Measurements from ENCODE around the gene SNX25.
"Not testable (repeated sequence)": the region's sequence is repeated elsewhere in the genome, so short reads cannot be mapped to it uniquely, and the experiment has no call there.

Gene SNX25

GRCh38 chr4:185209031-185209851, at the start of gene SNX25:
Gene SNX25, plus strand, starts transcription at chr4:185209598. Its CDS starts 229 bp downstream, at chr4:185209827.
- FAIRE-seq, result peak; percentile 64

DNA sequence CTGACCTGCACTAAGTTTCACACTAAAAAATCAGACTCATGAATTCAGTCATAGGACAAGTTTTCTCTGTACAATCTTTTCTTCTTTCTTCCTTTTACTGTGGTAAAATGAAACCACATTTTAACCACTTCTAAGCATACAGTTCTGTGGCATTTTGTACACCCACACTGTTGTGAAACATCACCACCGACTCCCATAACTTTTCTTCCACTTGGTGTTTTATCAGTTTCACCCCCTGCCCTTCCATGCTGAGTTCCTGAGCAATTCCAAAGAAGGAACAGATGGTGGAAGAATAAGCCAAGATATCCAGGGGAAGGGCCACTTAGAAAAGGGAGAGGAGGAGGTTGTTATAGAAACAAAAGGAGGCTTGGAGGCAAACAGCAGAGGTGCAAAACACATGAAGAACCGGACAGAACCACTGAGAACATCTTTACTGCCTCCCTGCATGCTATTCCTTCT, 43.8 kb upstream of the SNX25 start:
- no peak for FAIRE-seq

DNA sequence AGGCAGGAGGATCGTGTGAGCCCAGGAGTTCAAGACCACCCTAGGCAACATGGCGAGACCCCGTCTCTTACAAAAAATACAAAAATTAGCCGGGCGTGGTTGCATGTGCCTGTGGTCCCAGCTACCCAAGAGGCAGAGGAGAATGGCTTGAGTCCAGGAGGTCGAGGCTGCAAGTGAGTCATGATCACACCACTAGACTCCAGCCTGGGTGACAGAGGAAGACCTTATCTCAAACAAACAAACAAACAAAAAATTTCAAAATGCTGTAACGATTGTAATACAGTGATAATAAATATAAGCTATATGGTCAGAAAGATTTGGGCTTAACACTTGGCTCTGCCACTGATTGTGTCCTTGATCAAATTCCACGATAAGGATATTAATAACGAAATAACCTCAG, 42.2 kb upstream of the SNX25 start:
- no peak for FAIRE-seq

GRCh38 chr4:185171373-185172071, 37.9 kb upstream of the SNX25 start:
- FAIRE-seq, result no peak

- FAIRE-seq, result no peak
Measured at GRCh38 chr4:185179488-185179887, 29.9 kb upstream of the SNX25 start.

GRCh38 chr4:185182239-185182638, 27.2 kb upstream of the SNX25 start:
- FAIRE-seq, result no peak

- FAIRE-seq, result peak; percentile 97
Measured at GRCh38 chr4:185183622-185184281, 25.6 kb upstream of the SNX25 start.

- peak; percentile 86 for FAIRE-seq
Measured at GRCh38 chr4:185186769-185187168, 22.6 kb upstream of the SNX25 start.

- FAIRE-seq, result peak; percentile 93
Measured at GRCh38 chr4:185189606-185190305, 19.6 kb upstream of the SNX25 start.

DNA sequence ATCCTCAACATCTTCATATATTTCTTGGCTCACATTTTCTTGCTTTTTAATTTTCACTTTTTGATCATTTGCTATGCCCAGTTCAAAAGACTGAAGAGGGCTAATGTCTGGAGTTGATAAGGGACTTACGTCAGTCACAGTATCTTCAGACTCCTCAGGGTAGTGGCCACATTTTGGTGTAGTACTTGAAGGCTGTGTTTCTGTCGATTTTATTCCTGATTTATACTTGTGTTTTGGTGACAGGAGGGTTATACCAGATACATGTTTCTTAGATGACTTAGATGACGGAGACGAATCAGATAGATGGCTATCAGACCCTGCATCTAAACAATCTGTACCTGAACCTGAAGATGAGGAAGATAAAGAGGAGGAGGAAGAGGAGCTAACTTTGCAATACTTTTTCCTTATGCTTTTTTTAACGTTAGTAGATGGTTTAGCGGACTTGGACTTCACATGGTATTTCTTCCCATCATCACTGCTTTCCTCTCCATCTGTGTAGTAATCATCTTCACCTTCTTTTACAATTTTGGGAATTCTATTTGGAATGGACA, 19.0 kb upstream of the SNX25 start:
- no peak for FAIRE-seq

- no peak for FAIRE-seq
Measured at GRCh38 chr4:185192059-185192458, 17.3 kb upstream of the SNX25 start.

DNA sequence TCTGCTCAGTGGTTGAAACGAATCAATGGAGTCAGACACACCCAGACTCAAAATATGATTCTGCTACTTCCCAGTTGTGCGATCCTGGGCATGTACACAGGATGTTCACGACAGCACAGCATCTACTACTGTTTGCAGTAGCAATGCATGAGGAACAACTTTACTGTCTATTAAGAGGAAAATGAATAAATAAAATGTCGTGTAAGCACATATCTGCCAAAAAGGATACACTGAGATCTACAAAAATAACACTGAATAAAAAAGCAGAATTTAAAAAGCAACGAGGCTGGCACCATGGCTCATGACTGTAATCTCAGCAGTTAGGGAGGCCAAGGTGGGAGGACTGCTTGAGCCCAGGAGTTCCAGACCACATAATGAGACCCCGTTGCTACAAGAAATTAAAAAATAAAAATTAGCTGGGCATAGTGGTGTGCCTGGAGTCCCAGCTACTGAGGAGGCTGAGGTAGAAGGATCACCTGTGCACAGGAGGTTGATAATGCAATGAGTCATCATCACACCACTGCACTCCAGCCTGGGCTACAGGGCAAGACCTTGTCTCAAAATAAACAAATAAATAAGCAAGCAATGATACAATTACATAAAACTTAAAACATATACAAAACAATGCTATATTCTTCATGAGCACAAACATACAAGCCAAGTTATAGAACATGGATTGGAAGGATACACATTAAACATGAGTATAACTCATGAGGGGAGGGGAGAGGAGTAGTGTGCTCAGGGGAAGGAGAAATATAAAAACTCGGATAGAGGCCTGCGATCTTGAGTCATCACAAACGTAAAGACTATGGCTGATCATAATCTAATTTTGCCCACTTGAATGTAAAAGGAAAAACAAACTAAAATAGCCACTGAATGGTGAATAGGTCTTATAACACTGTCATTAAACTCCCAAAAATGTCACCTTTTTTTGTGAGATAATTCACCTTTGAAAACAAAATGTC, 14.2 kb upstream of the SNX25 start:
- FAIRE-seq, result no peak

GRCh38 chr4:185196437-185196836, 13.0 kb upstream of the SNX25 start:
- no peak for FAIRE-seq

- not testable (repeated sequence) for FAIRE-seq
Measured at GRCh38 chr4:185198189-185198588, 11.2 kb upstream of the SNX25 start.

- FAIRE-seq, result no peak
Measured at GRCh38 chr4:185201977-185202962, 7.1 kb upstream of the SNX25 start.

GRCh38 chr4:185202984-185203485, 6.4 kb upstream of the SNX25 start:
- no peak for FAIRE-seq

GRCh38 chr4:185203486-185204237, 5.7 kb upstream of the SNX25 start, which contains the start of gene CFAP97:
Gene CFAP97, minus strand, starts transcription at chr4:185204000. Its CDS starts 12,804 bp downstream, at chr4:185191196.
- no peak for FAIRE-seq

- no peak for FAIRE-seq
Measured at GRCh38 chr4:185204238-185204910, 5.0 kb upstream of the SNX25 start.

Data from islet of Langerhans (tissue), 1 donor.